HuH-7 (cell line): ENCODE measurements around the gene SLC22A31.

Experiments used
- DNase-seq: peaks from one replicate; pipeline ENCODE4 v3.0.0; 2011; ENCODE audit warnings: low spot score

The SLC22A31 gene

DNA sequence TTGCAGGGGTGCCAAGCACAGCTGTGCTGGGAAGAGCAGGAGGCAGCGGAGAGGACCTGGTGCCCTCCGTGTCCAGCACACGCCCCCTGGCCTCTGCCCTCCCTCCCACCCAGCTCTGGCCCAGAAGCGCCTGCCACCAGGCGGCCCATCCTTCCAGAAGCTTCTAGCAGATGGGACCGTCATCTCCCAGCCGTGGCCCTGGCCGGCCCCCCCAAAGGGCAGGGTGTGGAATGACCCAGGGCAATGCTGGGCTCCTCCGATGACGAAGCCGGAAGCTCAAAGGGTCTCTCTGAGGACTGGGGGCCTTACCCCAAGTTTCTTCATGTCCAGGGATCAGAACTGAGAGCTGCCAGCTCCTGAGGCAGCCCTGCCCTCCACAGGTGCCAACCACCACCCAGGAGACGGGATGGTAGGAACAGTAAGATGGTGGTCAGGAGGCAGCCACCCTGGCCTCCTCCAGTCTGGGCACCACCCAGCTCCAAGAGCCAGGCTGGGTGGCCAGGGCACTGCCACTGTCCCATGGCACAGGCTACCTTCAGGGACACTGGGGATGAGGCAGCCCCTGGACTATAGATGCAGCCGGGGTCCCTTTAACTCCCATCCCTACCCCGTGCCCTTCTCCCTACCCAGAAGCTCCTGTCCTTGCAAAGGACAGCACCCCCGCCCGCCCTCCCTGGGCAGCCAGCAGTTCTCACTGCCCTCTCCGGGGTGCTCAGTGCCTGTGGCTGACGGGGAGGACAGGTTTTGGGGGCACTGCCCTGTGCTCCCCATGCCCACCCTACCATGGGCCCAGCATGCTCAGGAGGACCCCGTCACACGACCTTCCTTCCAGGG lies 35.3 kb downstream of the SLC22A31 start:
- no peak for DNase-seq

DNA sequence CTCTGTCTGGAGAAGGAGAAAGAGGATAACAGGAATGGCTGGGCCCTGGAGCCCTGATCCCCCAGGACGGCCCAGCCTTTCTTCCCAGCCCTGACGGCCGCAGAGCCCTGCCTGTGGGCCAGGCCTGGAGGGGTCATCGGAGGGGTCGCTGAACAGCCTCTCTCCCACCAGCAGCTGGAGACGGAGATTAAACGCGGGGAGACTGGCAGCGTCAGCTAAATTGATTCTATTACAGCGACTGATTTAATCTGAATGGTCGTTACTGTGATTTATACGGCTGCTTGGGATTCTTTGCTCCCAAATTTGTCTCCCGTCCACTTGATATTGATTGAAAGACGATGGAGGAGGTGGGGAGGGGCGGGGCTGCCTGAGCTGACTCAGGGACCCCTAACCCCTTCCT lies 35.9 kb downstream of the SLC22A31 start:
- no peak for DNase-seq

DNA sequence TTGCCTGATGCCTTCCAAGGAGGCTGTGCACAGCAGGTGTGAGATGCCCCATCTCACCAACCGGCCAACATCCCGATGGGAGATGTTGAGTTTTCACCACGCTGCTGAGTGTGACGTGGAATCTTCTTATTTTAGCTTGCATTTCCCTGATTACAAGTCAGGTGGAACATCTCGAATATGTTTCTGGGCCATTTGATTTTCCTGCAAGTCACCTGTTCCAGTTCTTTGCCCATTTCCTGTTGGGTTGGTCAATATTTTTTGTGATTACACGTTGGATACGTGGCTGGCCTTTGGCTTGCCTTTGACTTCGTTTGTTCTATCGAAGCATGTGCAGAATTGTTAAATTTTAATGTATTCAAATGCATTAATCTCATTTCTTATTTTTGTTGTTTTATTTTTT lies 37.0 kb downstream of the SLC22A31 start:
- DNase-seq = no peak

DNA sequence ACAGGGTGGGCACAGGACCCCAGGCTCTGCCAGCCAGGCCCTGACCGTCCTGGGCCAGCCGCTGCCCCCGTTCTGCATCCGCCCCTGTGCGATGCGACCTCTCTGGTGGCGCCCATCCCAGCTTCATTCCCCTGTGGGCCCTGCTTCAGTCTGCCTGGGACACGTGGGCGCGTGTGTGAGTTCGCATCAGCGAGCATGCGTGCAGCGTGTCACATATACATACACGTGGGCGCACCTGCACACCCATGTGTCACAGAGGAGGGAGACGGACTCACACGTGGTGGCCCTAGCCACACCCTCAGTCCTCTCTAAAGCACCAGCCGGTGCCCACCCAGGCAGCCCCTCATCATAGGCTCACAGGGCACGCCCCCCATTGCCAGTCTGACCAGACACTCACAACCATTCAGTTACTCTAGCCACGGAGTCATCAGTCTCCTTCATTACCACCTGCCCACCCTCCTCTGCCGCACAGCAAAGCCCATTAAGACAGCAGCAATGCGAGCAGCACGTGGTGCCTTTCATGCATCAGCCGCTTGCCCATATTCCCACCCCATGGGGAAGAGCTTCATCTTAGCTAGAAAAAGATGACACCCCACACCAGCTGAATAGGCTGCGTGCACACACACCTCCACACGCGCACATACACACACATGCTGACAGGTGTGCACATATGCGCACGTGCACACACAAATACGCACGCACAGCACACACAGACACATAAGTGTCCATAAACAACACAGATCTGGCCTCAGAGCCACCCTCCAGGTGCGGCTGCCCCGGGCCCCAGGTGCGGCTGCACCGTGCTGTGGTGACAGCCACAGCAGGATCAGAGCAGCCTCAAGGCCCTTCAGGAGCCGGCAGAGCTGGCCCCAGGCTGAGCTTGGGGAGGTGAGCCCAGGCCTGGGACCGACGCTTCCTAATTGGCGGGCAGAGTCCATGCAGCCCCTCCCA lies 38.3 kb downstream of the SLC22A31 start:
- no peak for DNase-seq

DNA sequence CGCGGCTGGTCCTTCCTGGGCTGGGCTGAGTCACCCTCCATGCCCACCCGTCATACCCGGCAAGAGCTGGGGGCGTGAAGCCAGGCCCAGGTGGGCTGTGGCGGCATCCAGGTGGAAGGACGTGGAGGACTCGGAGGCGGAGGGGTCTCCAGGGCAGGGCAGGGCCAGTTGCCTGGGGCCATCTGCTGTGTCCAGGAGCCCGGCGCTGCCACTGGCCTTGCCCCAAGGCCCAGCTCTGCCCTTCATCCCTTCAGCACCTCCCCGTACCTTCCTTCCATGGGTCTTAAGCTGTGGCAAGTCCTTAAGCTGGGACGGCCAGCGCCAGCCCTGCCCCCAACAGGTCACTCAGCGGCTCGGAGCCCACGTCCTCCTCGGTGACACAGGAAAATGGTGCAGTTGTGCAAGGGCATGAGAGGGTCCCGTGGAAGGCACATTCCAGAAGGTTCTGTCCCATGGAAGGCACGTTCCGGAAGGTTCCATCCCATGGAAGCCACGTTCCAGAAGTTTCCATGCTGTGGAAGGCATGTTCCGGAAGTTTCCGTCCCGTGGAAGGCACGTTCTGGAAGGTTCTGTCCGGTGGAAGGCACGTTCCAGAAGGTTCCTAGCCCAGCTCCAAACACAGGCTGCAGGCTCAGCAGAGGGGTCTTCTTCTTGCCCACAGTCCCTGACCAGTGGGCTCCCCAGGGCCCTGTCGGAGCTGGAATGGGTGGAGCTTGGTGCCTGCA lies 39.2 kb downstream of the SLC22A31 start:
- DNase-seq = no peak

DNA sequence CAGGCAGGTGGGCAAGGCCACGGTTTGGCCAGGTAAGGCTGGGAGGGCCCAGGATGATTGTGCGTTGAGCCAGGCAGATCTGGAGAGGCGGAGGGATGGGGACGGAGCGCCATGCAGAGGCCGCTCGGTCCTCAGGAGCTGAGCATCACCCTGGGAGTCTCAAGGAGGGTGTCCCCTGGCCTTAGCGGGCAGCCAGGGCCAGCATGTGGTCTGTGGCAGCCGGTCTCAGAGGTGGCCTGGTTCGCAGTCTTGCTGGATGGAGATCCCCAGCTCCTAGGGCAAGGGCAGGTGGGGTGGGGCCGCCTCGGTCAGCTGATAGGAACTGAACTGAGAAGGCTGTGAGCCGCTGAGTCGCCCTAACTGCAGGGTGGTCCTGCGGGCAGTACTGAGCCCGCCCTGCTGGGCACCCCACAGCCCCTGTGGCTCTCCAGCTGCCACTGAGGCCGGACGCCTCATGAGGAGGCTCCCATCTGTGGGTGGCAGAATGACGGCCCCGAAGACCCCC lies 40.4 kb downstream of the SLC22A31 start:
- no peak for DNase-seq

DNA sequence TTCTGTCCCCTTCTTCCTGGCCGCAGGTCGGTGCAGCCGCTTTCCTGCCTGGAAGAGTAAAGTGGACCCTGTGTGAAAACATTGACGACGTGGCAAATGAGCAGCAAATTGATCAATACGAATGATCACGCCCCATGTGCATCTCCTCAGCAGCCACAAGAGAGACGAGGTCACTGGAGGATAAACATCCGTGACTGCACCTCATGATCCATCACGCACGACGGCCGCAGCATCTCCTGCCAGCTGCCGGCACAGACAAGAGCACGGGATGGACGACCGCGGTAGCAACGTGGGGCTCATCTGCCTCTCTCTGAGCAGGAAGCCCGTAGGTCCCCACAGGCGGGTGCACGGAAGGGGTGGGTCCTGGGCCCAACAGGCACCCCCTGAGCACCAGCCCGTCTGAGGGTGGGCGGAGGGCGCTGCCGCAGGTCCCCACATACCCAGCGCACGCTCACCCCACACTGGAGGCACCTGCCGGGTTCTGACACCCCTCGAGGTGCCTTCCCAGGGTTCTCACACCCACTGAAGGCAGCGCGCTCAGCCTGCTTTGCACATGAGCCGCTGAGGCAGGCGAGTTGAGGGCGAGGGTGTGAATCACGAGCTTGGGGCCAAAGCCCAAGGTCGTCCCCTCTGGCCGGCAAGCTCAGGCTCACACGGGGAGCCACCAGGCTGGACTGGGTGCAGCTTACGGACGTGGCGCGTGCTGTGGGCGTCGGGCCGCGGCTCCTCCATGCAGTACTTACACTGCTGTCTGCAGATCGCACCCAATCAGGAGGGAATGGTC lies 41.1 kb downstream of the SLC22A31 start:
- DNase-seq = no peak

DNA sequence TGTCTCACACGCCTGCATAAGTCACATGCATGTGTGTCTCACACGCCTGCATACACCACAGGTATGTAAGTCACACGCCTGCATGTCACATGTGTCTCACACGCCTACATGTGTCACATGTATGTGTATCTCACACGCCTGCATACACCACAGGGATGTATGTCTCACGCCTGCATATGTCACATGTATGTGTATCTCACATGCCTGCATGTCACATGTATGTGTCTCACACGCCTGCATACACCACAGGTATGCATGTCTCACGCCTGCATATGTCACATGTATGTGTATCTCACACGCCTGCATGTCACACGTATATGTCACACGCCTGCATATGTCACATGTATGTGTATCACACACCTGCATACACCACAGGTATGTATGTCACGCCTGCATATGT lies 42.6 kb downstream of the SLC22A31 start:
- no peak for DNase-seq

DNA sequence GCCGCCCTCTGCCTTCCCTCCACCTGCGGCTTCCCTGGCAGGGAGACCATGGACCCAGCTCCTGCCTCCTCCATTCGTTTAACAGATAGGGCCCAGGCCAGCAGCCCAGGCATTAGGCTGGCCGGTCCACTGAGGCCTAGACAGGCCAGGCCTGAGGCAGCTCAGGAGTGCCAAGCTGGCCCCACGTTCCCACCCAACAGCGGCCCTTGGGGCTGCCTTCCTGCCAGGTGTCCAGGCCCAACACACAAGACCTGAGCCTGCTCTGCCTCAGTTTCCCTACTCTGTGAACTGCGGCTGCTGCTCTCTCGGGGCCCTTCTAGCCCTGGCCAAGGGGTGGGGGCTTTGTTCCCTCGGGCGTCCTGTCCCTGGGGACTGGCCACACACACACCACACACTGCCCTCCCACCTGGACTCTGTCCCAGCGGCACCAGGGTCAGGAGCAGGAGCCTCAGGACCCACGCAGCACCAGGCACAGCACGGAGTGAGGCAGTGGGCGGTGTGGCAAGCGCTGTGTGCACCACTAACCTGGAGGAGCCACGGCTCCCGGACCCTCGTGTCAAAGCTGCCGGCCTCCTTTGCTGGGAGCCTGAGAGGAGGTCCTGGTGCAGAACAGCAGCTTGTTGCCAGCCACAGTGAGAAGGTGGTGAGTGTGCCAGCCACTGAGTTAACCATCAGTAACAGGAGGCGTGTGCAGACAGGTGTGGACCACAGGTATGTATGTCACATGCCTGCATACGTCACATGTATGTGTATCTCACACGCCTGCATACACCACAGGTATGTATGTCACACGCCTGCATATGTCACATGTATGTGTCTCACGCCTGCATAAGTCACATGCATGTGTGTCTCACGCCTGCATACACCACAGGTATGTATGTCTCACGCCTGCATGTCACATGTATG lies 43.3 kb downstream of the SLC22A31 start:
- no peak for DNase-seq

DNA sequence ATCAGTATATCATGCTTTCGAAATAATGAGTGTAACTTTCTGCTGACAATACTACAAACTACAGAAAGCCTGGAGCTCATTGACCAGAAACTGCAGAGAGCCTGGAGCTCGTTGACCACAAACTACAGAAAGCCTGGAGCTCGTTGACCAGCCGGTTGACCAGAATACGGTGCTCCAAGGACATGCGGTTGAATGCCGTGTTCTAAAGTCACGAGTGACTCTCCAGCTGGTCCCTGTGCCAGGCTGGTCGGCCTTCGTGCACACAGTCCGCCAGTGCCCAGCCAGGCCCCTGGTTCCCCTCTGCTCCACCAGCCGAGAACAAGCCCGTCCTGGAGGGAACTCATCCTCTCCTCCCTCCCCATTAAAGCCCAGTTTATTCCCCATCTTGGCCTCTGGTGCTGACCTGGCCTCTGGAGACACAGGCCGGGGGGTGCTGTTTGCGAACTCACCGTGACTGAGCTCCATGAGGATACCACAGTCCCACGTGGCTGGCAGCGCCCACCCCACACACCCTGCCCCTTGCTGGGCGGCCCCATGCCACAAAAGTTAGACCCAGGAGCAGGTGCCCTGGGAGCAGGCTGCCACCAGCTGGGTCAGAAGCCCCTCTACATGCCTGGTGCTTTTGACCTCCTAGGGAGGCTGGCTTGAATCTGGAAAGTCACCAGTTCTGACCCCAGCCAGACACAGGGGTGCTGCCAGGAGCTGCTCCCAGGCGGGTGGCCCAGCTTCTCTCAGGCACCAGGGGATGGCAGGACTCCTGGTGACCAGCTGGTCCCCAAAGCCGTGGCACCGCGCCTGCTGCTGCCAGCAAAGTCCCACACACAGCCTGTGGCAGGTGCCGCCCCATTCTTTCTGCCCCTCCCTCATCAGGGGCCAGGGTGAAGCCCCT lies 44.2 kb downstream of the SLC22A31 start:
- DNase-seq = no peak

DNA sequence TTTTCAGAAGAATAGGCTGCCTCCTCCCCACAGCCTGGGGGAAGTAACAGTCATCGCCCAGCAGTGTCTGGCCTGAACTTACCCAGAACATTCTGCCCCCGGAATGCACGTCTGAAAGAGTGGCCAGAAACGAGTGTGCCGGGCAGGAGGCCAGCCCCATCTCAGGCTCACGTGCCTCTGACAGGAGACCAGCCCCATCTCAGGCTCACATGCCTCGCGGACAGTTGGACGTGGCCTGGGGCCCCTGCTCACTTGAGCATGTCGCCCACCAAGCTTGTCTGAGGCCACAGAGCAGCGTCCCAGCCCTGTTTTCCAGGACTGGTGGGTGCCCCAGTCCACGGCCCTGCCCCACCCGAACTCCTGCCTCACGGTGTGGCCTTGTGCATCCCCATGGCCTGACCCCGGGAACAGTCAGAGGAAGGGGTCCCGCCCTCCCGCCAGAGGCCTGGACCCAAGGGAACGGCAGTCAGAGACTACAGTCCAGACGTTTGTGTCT lies 45.1 kb downstream of the SLC22A31 start:
- DNase-seq = no peak

DNA sequence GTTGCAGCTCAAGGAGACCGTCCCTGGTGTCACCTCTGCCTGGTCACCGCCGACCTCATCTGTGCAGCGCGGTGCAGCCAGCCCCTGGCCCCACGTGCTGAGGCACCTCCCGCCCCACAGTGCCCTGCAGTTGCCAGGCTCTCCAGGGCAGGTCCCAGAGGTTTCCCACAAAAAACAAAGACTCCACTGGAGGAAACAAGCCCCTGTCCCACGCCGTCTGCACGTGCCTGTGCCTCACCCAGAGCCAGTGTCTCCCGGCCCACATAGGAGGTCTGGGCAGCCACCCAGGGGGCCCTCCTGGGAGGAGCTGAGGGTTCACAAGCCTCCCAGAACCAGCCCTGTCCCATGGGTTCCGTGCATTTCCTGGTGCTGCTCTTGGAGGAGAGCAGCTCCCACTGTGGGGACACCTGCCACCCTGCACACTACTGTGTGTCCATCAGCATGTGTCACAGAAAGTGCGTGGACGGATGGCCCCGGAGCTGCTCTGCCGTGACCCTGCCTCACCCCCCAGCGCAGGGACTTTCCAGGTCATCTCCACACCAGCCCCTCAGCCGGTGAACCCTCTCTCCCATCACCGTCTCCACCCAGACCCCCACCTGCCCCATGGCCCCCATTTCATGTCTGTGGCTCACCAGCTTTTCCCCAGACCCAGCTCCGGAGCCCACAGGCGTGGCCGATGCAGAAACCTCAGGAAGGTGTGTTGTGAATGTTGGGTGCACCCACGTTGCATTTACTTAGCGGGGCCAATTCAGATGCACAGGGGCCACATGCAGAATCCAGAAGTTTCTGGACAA lies 45.8 kb downstream of the SLC22A31 start:
- no peak for DNase-seq

DNA sequence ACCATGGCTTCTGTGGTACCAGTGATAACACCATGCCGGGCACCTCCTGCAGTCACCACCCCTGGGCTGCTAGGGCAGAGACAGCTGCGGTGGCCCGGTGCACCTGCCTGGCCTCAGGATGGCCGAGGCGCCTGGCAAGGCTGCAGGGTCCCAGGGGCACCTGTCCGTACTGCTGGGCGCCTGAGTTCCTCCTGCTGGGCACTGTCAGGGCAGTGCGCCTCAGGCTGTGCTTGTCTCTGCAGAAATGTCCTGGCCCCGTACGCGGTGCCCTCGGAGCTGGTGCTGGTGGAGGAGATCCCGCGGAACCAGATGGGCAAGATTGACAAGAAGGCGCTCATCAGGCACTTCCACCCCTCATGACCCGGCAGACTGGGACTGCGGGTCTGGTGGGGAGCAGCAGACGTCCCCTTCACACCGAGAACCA lies 46.5 kb downstream of the SLC22A31 start:
- DNase-seq = no peak

DNA sequence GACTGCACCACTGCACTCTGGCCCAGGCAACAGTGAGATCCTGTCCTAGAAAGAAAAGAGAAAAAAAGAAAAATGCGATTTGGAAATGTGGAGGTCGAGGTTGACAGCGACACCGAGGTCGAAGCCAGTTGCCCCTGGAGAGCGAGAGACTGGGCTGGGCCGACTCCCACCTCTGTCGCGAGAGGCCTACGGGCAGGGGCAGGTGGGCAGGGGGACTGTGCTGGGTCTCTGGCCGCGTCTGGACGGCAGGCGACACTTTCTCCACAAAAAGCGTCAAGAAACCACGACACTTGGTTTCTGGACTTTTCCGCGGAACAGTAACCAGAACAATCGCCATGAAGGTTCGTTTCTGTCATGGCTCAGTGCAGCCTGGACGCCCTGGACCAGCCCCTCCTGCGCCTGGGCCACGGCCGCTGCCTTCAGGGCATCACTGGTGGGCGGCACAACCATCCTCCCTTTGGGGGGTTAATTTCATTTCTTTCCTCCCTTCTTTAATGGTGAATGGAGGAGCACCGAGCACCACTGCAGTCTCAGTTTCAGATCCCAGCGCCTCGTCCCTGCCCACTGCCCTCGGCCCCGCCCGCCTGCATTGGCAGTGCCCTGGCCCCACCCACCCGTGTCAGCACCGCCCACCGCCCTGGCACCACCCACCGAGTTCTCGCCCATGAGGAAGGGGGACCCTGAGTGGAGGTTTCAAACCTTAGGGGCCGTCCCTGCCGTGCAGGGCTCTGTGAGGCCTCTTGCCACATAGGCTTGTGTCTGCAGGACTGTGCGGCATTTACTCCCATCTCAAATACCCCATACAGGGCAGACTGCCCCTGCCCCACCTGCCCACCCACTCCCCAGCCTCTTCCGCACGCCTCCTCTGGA lies 47.3 kb downstream of the SLC22A31 start:
- DNase-seq = no peak

DNA sequence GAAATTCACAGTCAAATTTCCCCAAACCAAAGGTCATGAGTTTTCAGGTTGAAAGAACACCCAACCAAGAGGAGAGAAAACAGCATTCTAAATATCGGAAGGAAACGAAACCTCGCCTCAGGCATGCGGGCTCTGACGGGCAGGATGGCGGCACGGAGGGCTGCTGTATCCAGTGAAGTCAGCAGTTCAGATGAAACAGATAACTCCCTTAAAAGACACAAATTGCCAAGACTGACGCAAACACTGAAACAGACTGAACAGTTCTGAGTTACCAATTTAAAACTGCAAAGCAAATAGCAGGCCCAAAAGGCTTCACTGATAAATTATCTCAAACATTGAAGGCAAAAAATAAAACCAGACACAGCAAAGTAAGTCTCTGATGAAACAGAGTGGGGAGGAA lies 49.4 kb downstream of the SLC22A31 start:
- no peak for DNase-seq

DNA sequence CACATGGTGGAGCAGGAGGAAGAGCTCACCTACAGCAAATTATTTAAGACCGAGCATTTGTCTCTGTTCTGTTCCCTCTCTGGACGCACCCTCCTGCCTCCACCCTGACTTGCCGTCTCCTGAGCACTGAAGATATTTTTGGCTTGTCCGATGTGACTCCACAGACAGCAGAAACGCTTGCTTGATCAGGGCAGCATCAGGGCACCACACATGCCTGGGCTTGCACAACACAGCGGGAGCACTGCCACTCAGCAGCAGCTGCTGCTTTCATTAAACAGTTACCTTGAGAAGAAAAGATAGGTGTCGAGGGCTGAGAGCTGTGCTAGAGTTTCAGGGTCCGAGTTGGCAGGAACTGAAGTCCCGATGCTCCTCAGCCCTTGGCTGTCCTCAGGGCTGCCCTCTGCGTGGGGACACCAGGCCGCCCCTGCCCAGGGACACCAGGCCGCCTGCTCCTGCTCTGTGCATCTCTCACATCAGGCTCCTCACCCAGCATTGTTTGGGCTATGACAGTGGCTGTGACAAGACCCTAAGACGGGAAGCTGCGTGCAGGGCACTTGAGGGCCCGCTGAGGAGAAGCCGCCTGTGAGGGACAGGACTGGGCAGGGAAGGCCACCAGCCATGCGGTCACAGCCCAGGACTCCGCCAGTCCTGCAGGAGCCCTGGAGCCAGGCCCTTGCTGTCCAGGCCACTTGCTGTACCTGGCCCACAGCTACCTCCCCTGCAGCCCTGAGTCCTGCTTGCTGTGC lies 50.1 kb downstream of the SLC22A31 start:
- DNase-seq = no peak

DNA sequence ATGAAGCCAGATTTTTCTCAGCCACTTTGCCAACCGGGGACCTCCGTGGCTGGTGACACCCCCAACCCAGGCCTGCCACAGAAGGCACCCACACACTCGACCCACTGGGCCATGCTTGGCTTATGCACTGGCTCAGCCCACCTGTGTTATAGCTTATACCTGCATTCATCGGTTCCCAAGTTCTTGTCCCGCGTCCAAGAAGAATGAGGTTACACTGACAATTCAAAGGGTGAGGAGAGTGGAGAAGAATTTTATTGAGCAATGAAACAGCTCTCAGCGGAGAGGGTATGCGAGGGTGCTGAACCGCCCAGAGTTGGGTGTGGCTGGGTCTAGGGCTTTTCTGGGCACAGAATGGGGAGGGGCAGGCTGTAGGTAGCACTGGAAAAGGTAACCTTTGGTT lies 51.0 kb downstream of the SLC22A31 start:
- DNase-seq = no peak
